ENCODE data around the gene HDAC7.
A peak's percentile ranks its signal among the peaks of the same experiment; 100 is the strongest.

DNA sequence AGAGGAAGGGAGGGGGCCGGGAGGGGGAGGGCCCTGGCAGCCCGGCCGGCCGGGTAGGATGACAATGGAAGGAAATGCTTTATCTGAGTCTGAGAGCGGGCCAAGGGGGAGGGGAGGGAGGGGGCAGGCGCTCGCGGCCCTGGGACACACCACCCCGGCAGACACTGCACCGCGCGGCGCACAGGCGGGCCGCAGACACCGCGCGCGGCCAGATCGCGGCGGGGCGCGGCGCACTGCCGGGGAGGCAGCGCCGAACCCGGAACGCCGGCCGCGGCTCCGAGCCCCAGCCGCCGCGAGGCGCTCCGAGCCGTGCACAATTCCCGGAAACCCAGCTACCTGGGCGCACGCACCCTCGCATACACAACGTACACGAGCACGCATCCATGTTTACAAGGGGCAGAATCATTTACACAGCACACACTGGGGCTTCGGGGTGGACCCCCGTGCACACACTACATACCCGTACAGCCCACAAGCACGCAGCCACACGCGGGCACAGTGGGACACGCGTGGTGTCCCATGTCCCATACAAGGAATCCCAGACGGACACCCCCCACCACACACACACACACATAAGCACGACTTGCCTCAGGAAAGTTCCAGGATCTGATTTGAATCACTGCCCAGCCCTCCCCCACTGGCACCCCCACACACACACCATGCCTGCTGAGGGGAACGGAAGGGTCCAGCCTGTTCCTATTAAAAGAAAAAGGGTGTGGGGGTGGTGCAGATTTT lies at the start of gene HDAC7:
- TF ChIP-seq POLR2AphosphoS5 (IDR thresholded peaks at IDR 0.05; ENCODE audit: low read depth, low read length) (0 out of 2 replicates have a peak, but pooled peaks have one; percentile 48), TAF1 (IDR thresholded peaks at IDR 0.05; ENCODE audit: low read depth, low read length) (no peak), POLR2A (IDR thresholded peaks at IDR 0.05; ENCODE audit: low read depth, low read length) (0 out of 2 replicates have a peak, but pooled peaks have one; percentile 29), SPI1 (IDR thresholded peaks at IDR 0.05; ENCODE audit: low read depth, low read length) (no peak), PAX5 (IDR thresholded peaks at IDR 0.05; ENCODE audit: insufficient read depth, low read length, severe bottlenecking) (no peak)
